Ammon's horn (tissue), 1 donor: ENCODE measurements around the gene MOAP1.
"Not testable (repeated sequence)": the region's sequence is repeated elsewhere in the genome, so short reads cannot be mapped to it uniquely, and the experiment has no call there.

Experiments
- DNase-seq: peaks from one replicate; pipeline ENCODE4 v3.0.0-alpha.2; 2016; ENCODE audit warnings: low spot score

The MOAP1 gene

DNA sequence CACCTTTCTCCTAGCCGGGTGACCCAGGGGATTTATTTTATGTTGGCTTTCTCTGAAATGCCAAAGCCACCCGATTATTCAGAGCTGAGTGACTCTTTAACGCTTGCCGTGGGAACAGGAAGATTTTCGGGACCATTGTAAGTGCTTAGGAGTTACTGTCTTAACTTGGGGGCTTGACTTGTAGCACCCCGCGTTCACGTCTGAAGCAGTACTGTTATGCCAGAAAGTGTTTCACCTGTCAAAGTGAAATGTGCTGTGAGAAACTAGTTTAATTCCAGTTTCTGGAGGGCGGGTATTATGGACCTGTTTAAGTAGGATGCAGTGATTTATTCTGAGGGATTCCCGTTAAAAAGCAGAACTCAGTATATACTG, 638 bp upstream of the MOAP1 start:
- no peak for DNase-seq

DNA sequence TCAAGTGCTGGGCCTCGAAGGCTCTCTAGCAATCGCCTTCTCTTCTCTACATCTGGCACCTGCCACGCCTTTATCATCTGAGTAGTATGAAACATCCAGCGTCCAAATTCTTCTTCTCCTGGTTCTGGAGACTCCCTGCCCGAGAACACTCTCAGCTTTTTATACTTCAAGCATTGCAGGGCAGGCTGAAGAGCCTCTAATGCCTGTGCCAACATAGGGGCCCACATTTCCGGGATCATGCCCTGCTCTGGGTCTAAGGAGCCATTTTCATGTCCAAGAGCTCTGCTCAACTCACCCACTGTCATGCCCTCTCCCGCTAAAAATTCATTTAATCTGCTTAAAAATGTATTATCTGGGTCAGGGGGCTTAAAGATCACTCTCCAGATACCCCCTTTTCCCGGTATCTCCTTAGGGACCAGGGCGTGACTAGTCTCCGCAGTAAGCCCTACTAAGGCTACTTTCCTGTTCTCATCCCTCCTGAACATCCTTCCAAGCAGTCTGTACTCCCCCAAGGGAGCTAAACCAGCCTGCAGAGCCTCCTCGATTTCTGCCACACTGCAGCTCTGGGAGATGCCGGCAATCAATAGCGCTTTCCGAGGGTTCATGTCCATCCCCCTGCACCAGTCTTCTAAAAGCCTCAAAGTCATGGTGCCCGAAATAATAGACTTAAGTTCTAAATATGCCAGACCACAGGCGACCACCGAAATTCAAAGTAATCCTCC, 940 bp downstream of the MOAP1 start:
- DNase-seq, result no peak

DNA sequence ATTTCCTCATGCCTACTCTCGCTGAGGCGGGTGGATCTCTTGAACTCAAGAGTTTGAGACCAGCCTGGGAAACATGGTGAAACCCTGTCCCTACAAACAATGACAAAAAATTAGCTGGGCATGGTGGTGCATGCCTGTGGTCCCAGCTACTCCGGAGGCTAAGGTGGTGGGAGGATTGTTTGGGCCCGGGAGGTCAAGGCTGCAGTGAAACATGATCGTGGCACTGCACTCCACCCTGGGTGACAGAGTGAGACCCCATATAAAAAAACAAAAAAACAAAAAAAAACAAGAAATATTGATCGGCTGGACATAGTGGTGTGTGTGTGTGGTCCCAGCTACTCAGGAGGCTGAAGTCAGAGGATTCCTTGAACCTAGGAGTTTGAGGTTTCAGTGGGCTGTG, 9.2 kb downstream of the MOAP1 start:
- no peak for DNase-seq

DNA sequence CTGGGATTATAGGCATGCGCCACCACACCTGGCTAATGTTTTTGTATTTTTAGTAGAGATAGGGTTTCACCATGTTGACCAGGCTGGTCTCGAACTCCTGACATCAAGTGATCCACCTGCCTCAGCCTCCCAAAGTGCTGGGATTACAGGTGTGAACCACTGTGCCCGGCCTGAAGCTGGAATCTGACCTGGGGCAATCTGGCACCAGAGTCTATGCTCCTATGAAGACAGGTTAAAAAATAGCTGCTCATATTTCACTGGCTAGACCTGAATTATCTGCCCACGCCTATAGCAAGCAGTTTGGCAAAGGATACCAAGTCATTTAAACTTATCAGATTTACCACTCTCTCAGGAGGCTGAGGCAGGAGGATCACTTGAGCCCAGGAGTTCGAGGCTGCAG, 10.0 kb downstream of the MOAP1 start:
- DNase-seq, result not testable (repeated sequence)

DNA sequence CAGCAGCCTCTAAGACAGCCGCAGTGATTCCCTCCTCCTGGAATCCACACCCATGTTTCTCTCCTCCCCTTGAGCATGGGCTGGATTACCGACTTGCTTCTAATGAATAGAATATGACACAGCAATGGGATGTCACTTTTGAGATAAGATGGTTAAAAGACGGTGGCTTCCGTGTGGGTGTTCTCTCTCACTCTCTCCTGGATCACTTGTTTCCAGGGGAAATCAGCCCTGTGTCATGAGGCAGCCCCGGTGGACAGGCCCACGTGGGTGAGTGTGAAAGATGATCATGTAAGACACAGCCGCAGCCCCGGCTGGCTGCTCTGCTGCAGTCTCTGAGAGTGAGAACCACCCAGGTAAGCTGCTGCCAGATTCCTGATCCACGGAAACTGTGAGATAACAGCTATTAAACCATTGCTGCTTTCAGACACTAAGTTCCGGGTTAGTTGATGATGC, 10.7 kb downstream of the MOAP1 start:
- DNase-seq, result no peak

DNA sequence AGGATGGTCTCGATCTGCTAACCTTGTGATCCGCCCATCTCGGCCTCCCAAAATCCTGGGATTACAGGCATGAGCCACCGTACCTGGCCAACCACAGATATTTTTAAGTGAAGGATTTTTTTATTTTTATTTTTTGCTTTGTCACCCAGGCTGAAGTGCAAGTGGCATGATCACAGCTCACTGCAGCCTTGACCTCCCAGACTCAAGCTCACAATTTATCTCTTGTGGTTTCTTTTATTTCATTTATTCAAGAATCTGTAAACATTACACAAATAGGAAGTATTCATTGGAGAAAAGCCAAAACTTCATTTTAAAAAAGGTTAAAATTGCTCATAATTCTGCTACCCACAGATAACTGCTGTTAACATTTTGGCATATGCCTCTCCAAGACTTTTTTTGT, 13.3 kb downstream of the MOAP1 start:
- no peak for DNase-seq

DNA sequence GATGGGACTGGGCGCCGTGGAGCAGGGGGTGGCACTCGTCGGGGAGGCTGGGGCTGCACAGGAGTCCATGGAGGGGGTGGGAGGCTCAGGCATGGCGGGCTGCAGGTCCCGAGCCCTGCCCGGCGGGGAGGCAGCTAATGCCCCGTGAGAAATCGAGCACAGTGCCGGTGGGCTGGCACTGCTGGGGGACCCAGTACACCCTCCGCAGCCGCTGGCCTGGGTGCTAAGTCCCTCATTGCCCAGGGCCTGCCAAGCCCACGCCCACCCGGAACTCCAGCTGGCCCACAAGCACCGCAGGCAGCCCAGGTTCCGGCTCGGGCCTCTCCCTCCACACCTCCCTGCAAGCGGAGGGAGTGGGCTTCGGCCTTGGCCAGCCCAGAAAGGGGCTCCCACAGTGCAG, 14.6 kb downstream of the MOAP1 start:
- not testable (repeated sequence) for DNase-seq

DNA sequence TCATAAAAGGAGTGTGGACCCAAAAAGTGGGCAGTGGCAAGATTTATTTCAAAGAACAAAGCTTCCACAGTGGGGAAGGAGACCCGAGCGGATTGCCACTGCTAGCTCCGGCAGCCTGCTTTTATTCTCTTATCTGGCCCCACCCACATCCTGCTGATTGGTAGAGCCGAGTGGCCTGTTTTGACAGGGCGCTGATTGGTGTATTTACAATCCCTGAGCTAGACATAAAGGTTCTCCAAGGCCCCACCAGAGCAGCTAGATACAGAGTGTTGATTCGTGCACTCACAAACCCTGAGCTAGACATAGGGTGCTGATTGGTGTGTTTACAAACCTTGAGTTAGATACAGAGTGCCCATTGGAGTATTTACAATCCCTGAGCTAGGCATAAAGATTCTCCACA, 15.1 kb downstream of the MOAP1 start:
- not testable (repeated sequence) for DNase-seq

DNA sequence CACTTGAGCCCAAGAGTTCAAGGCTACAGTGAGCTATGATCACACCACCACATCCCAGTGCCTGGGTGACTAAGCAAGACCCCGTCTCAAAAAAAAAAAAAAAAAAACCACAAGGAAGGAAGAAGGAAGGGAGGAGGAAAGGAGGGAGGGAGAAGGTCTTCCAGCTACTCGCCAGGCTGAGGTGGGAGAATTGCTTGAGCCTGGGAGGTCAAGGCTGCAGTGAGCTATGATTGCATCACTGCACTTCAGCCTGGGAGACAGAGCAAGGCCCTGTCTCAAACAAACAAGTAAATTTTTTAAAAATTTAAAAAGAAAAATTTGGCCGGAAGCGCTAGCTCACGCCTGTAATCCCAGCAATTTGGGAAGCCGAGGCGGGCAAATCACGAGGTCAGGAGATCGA, 16.1 kb downstream of the MOAP1 start:
- not testable (repeated sequence) for DNase-seq

DNA sequence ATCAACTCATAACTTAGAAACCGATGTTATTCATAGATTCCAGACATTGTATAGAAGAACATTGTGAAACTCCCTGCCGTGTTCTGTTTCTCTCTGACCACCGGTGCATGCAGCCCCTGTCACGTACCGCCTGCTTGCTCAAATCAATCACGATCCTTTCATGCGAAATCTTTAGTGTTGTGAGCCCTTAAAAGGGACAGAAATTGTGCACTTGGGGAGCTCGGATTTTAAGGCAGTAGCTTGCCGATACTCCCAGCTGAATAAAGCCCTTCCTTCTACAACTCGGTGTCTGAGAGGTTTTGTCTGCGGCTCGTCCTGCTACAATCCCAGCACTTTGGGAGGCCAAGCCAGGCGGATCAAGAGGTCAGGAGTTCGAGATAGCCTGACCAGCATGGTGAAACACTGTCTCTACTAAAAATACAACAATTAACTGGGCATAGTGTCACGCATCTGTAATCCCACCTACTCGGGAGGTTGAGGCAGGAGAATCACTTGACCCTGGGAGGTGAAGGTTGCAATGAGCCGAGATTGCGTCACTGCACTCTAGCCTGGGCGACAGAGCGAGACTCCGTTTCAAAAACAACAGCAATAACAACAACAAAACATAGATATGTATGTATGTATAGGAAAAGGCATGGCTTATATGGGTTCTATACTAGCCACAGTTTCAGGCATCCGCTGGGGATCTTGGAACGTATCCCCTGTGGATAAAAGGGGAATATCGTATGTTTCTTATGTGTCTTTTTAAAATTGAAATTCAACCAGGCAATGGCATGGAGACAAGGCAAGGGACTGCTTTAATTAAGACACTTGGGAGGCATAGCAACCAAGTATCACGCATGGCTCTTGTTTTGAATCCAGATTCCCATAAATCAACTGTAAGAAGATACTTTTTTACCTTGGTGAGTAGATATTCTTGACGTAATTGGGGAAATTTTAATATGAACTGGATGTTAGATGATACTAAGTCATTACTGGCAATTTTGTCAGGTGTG, 19.1 kb downstream of the MOAP1 start:
- DNase-seq, result not testable (repeated sequence)

DNA sequence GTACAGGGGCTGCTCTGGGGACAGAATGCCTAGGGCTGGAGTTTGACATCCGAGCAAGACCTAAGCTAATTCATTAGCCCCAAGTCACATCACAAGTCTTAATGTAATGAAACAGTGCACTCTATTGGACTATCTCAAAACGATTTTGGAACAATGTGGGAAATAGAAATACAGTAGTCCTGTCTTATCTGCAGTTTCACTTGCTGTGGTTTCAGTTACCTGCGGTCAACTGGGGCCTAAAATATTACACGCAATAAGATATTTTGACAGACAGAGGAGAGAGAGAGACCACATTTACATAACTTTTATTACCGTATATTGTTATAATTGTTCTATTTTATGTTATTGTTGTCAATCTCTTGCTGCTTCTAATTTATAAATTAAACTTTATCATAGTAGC, 21.1 kb downstream of the MOAP1 start:
- DNase-seq, result no peak

DNA sequence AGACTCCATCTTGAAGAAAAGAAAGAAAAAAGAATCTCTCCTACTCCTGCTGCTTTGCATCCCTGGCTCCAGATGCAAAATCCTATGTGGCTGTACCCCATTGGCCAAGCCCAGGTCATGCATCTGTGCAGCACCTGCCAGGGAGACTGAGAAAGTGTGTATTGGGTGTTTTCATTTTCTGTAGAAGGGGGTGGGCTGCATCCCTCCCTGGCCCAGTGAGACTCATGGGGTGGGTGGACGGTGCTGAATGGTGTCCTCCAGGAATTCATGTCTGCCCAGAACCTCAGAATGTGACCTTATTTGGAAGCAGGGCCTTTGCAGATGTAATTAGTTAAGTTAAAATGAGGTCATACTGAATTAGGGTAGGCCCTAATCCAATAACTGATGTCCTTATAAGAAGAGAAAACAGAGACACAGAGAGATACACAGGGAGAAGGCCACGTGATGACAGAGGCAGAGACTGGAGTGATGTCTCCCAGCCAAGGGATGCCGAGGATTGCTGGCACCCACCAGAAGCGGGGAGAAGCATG, 23.2 kb downstream of the MOAP1 start:
- DNase-seq, result no peak

DNA sequence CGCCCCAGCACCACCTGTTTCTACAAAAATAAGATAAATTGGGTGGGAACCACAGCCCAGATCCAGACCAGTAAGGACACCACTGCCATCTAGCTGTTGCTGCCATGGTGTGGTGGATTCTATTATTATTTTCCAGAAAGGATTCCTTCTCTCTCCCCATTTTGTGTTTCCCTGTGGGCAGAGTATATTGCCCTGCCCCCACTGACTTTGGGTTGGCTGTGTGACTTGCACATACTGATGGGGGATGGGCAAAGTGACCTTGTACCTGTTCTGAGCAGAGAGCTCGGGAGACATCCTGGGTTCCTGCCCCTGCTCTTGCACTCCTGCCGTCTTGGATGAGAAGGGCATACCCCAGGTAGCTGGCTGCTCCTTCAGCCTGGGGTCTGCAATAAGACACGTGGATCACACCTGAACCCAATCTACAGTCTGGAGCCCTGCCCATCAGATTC, 24.3 kb downstream of the MOAP1 start:
- no peak for DNase-seq

DNA sequence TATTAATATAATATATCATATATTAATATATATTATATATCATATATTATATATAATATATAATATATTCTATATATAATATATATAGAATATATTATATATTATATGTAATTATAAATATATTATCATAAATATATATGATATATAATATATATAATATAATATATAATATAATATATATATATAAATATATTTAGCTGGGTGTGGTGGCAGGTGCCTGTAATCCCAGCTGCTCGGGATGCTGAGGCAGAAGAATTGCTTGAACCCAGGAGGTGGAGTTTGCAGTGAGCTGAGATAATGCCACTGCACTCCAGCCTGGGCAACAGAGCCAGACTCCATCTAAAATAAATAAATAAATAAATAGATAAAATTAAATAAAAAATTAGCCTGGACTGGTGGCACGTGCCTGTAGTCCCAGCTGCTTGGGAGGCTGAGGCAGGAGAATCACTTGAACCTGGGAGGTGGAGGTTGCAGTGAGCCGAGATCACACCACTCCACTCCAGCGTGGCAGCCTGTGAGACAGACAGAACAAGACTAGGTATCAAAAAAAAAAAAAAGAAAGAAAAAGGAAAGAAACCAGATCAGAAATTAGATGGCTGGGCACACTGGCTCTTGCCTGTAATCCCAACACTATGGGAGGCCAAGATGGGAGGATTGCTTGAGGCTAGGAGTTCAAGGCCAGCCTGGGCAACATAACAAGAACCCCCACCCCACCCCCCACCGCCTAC, 24.9 kb downstream of the MOAP1 start:
- not testable (repeated sequence) for DNase-seq

DNA sequence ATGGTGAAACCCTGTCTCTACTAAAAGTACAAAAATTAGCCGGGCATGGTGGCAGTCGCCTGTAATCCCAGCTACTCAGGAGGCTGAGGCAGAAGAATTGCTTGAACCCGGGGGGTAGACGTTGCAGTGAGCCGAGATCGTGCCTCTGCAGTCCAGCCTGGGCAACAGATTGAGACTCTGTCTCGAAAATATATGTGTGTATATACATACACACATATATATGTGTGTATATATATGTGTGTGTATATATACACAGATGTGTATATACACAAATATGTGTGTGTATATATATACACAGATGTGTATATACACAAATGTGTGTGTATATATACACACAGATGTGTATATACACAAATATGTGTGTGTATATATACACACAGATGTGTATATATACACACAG, 26.3 kb downstream of the MOAP1 start:
- DNase-seq, result not testable (repeated sequence)

DNA sequence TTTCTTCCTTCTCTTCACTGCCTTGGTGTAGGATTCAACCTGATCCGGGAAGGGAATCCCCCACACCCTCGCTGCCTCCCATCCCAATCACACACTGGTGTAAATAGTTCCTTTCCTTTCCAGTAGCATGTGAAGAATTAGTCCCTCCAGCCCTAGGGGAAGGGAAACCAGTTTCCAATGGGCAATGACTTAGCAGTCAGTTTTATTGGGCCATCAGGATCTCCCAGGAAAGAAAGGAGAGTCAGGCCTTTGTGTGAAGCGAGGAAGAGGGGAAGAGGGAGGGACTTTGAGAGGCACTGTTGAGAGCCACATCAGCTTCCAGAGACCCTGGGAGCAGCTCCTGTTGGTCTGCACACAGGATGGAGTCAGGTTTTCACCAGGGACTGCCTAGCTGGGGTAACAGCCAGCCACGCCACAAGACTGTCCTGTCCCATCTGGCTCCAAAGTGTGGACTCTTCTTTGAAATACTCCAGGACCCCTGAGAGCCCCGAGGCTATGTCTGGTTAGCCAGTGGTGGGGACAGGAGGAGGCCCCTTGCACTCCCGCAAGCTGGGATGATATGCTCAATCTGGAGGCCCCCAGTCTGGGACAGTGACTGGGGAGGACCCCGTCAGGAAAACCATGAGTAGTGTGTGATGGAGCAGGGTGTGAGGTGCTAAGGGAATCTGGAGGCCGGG, 27.9 kb downstream of the MOAP1 start:
- DNase-seq, result no peak

DNA sequence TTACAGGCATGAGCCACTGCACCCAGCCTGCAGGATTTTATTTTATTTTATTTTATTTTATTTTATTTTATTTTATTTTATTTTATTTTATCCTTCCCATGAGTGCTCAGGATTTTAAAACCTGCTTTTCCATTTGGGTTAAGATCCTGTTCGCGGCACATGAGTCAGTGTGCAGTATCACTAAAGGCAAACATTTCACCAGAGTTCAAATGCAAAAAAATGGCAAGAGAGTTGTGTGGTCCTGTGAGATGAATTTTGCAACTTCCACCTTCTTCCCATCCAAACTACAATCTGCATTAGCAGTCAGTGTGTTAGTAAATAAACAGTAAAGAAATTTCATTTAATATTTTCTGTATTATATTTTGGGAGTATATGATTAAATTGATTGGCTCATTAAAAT, 29.0 kb downstream of the MOAP1 start:
- no peak for DNase-seq

DNA sequence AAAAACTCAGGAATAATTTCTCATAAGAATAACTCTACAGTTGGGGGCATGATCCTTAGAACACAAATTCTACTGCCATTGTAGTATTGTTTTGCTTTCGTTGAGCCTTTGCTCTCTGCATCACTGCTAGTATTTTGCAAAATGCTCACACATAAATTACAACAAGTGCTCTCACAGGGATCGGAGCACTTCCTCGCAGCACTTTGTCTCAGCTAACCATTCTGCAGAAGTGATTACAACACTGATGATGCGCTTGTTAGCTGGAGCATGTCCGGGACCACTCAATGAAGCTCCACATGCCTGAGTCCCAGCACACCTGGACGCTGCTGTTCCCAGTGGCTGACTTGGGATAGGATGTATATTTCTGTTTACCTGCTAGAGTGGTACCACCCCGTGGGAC, 31.6 kb downstream of the MOAP1 start:
- no peak for DNase-seq

DNA sequence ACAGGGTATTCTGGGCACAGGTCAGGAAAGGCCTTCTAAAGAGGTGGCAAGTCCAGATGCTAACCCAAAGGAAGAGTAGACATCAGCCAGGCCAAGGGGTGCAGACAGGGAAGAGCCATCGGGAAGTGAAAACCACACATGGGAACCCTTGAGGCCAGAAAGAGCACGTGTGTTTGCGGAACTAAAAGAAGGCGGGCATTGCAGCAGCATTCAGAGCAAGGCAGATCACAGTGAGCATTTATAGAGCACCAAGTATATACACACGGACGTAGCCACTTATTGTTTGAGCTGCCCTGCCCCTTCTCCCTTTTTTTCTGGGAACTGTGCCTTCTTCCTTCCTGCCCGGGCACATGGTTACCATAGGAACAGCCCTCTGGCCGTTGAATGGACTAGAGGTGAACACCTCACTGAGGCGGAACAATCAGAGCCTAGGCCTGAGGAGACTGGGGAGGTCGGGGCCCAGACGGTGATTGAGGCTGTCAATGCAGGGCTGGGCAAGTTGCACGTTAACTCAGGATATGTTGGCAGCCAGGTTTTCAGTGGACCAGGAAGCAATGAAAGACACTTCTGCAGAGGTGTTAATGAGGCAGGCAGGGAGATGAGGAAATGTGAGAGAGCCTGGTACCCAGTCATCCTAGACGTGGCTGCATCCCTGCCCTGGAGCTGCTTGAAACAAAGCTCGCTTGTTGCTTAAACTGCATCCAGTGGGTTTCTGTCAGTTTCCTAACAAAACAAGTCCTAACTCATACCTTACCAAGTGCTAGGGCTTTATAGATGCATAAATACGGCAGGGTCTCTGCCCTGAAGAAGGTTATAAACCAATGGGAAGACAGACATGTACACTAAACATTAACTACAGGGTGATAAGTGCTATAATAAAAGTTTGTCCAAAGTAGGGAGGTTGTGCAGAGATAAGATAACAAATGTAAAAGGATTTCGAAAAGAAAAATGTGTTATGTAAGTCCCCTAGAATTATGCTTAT, 34.2 kb downstream of the MOAP1 start:
- DNase-seq, result peak; percentile 34

DNA sequence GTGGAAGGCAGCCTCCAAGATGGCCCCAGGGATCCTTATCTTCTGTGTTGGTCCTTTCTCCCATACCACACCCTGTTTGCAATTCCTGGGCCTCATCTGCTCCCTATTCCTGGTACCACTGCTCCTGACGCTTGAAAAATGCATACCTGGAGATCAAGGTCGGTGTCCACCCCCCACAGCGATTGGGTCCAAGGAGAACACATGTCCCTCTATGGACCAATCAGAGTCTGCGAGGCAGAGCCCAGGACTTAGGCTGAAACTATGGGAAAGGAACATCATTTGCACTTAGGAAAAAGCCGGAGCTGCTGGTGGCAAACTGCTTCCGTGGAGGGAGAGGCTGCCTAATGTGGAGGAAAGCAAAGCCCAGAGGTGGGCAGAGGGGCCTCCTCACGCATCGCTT, 35.7 kb downstream of the MOAP1 start:
- no peak for DNase-seq
